ENCODE data around the gene PARK7.

Gene PARK7

DNA sequence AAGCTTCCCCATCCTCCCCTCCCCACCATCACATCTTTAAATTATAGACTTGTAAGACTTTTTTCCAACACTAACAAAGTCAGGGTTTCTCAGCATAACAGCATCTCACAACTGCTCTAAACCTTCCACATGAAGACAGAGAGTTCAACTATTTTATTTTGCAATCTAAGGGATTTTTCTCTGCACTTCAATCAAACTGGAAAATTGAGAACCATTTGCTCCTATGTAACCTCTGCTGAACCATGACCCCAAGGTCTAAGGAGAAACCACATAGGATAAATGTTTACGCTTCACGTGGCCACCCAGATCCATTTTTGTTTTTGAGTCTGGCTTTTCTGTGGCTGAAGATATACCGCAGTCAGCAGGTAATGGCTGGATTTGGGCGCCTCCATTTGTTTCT, 51.4 kb downstream of the PARK7 start:
- no peak for DNase-seq (ENCODE audit: low spot score)
- no peak for TF ChIP-seq CTCF (IDR thresholded peaks at IDR 0.05; ENCODE audit: extremely low read depth, insufficient read depth, missing control alignments)
- in situ Hi-C loops (cut with MboI; ENCODE audit: low pct_unique_long_range_greater_than_20kb, low sequenced_read_pairs, unreplicated experiment): loop anchor here (10.0 kb wide), 1 partner anchor 302 kb away; the partner anchor contains the start of gene SLC45A1

DNA sequence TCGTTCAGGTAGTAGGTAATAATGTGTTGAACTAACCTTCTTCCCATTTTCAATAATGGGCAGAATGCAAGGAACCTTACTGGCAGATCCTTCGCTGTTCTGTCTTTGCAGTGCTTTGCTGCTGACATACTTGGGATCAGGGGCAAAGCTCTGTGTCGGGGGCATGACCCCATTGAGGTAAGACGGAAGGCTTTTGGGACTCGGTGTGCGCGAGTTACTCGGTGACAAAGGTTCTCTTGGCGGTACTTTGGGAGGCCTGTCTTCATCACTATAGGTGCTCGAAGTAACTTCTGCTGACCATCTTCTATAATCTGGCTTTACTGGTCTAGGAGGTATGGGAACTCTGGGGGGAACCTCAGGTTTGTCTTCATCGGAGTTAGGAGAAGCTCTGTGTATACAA, 51.9 kb downstream of the PARK7 start:
- no peak for DNase-seq (ENCODE audit: low spot score)
- in situ Hi-C loops (cut with MboI; ENCODE audit: low pct_unique_long_range_greater_than_20kb, low sequenced_read_pairs, unreplicated experiment): loop anchor here (10.0 kb wide), 1 partner anchor 301 kb away; the partner anchor contains the start of gene SLC45A1
- TF ChIP-seq CTCF (IDR thresholded peaks at IDR 0.05; ENCODE audit: extremely low read depth, insufficient read depth, missing control alignments): no peak

DNA sequence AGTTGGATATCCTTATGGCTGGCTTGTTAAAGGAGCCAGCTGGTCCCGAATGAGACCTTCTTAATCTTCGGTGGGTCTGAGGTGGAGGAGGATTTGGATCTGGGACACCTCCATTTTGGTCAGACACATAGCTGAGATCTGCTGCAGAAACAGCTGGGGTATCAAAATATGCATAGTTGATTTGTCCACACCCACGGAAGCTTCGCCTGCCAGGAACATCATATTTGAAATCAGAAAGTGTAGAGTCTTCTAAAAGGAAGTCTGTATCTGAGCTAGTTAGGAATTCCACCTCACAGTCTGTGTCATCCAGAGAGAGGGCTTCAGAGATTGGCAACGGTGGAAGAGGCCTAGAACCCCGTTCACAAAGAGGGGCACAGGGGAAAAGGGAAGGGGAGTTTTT, 52.3 kb downstream of the PARK7 start:
- in situ Hi-C loops (cut with MboI; ENCODE audit: low pct_unique_long_range_greater_than_20kb, low sequenced_read_pairs, unreplicated experiment): loop anchor here (10.0 kb wide), 1 partner anchor 301 kb away; the partner anchor contains the start of gene SLC45A1
- no peak for TF ChIP-seq CTCF (IDR thresholded peaks at IDR 0.05; ENCODE audit: extremely low read depth, insufficient read depth, missing control alignments)
- no peak for DNase-seq (ENCODE audit: low spot score)

GRCh38 chr1:8014381-8014988, 53.0 kb downstream of the PARK7 start:
- no peak for TF ChIP-seq CTCF (IDR thresholded peaks at IDR 0.05; ENCODE audit: extremely low read depth, insufficient read depth, missing control alignments)
- in situ Hi-C loops (cut with MboI; ENCODE audit: low pct_unique_long_range_greater_than_20kb, low sequenced_read_pairs, unreplicated experiment): loop anchor here (10.0 kb wide), 1 partner anchor 300 kb away; the partner anchor contains the start of gene SLC45A1
- DNase-seq (ENCODE audit: low spot score): no peak

DNA sequence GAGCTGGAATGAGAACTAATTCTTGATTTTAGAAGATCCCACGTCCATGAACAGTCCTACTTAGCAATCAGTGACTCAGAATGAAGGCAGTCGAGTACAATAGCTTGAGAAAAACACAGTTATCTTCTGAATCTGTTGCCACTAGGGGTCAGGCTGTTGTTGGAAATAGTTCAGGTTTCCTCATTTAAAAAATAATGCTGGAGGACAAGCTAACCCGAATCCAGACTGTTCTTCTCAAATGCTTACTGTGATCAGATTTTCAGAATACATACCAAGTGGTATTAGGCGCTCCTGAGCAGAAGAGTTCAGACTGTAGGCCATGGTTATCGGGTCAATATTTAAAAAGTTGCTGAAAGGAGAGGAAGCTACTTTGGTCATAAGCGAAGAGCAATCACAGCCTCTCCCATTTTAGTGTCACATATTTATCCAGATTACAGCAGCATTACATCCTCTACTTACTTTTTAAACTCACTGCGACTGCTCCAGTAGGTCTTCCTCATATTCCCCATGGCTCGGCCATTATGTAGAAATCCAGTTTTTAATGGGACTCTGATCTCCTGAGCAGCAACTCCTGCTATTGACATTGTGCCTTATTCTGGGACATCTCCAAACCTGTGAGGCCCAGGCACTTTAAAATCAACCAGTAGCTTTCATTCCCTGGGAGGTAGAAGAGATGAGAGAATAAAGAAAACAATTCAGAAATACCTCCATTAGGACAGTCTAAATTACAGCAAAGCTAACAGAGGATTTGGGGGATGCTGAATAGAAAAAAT, 53.7 kb downstream of the PARK7 start:
- in situ Hi-C loops (cut with MboI; ENCODE audit: low pct_unique_long_range_greater_than_20kb, low sequenced_read_pairs, unreplicated experiment): loop anchor here (10.0 kb wide), 1 partner anchor 300 kb away; the partner anchor contains the start of gene SLC45A1
- peak; percentile 53 for DNase-seq (ENCODE audit: low spot score)
- peak; percentile 73 for TF ChIP-seq CTCF (IDR thresholded peaks at IDR 0.05; ENCODE audit: extremely low read depth, insufficient read depth, missing control alignments)

DNA sequence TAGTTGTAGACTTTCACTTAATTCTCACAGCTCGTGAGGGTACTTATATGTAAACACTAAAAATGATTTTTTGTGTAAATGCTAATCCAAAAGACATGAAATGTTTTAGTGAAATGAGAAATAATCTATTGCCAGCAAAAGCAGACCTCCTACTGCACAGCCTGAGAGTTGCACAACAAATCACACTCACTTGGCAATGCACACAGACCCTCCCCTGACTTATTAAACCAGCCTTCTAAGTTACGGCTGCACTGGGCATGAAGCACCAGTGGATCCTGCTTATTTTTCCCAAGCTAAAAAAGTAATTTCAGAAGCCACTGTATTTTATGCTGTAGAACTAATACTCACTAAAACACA, 54.3 kb downstream of the PARK7 start:
- TF ChIP-seq CTCF (IDR thresholded peaks at IDR 0.05; ENCODE audit: extremely low read depth, insufficient read depth, missing control alignments): no peak
- DNase-seq (ENCODE audit: low spot score): no peak
- in situ Hi-C loops (cut with MboI; ENCODE audit: low pct_unique_long_range_greater_than_20kb, low sequenced_read_pairs, unreplicated experiment): loop anchor here (10.0 kb wide), 1 partner anchor 299 kb away; the partner anchor contains the start of gene SLC45A1

Data from GM13977 (cell line).